DOHH2 (cell line): ENCODE measurements around the gene OR2S2.

Experiments used
- EZH2phosphoT487 ChIP-seq: fragments of 200-600 bp; sonication (generic); IDR thresholded peaks from 2 replicates; pipeline ENCODE4 v1.6.1; 2017; ENCODE audit warnings: borderline replicate concordance, mild to moderate bottlenecking, antibody characterized with exemption, low read length, moderate library complexity, mixed read lengths
- TF ChIP-seq, protein P1 (sequence below): fragments of 200-600 bp; sonication (generic); IDR thresholded peaks from one replicate; pipeline ENCODE4 v1.5.1; 2014; ENCODE audit warnings: antibody characterized with exemption, mild to moderate bottlenecking, low read depth, low read length; ENCODE audit not compliant: poor library complexity, severe bottlenecking

DNA sequence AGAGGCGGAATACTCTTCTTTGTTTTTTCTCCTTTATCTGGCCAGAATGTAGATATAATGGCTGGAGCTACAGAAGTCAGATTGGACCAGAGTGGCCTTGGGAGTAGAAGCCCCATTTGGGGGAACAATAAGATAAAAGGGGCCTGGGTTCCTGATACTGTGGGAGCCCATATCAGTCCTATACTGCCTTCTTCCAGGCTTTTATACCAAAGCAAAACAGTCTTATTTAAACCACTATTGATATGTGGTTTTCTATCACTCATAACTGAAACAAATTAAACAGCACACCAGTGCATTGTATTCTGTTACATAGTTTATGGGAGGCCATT, 34.4 kb downstream of the OR2S2 start:
- TF ChIP-seq, protein P1, sequence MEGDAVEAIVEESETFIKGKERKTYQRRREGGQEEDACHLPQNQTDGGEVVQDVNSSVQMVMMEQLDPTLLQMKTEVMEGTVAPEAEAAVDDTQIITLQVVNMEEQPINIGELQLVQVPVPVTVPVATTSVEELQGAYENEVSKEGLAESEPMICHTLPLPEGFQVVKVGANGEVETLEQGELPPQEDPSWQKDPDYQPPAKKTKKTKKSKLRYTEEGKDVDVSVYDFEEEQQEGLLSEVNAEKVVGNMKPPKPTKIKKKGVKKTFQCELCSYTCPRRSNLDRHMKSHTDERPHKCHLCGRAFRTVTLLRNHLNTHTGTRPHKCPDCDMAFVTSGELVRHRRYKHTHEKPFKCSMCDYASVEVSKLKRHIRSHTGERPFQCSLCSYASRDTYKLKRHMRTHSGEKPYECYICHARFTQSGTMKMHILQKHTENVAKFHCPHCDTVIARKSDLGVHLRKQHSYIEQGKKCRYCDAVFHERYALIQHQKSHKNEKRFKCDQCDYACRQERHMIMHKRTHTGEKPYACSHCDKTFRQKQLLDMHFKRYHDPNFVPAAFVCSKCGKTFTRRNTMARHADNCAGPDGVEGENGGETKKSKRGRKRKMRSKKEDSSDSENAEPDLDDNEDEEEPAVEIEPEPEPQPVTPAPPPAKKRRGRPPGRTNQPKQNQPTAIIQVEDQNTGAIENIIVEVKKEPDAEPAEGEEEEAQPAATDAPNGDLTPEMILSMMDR = no peak
- no peak for TF ChIP-seq EZH2phosphoT487
